AG08395 (cell line): ENCODE data around the gene CHRND.

ENCODE experiments used
- DNase-seq: peaks from one replicate; pipeline ENCODE4 v3.0.0; 2012; ENCODE audit warnings: mixed read lengths, low spot score

The CHRND gene

GRCh38 chr2:232525791-232526371 lies at the start of gene CHRND:
CHRND (plus strand) TSS chr2:232526160; CDS start chr2:232526216, 56 bp downstream.
- peak; percentile 33 for DNase-seq

- no peak for DNase-seq
Observed at GRCh38 chr2:232476791-232477190, 49.2 kb upstream of the CHRND start.

- DNase-seq = no peak
Observed at GRCh38 chr2:232477751-232478510, 48.0 kb upstream of the CHRND start.

- DNase-seq = no peak
Observed at GRCh38 chr2:232478571-232479340, 47.2 kb upstream of the CHRND start.

GRCh38 chr2:232479341-232480200 lies 46.4 kb upstream of the CHRND start:
- DNase-seq = no peak

- DNase-seq = no peak
Observed at GRCh38 chr2:232480201-232481190, 45.5 kb upstream of the CHRND start.

- DNase-seq = no peak
Observed at GRCh38 chr2:232481322-232482140, 44.4 kb upstream of the CHRND start.

- no peak for DNase-seq
Observed at GRCh38 chr2:232482301-232483238, 43.4 kb upstream of the CHRND start.

- no peak for DNase-seq
Observed at GRCh38 chr2:232483311-232483922, 42.5 kb upstream of the CHRND start.

- no peak for DNase-seq
Observed at GRCh38 chr2:232483923-232484627, 41.9 kb upstream of the CHRND start.

- DNase-seq = no peak
Observed at GRCh38 chr2:232484628-232485347, 41.2 kb upstream of the CHRND start.

- no peak for DNase-seq
Observed at GRCh38 chr2:232485348-232485756, 40.6 kb upstream of the CHRND start.

- no peak for DNase-seq
Observed at GRCh38 chr2:232485757-232486557, 40.0 kb upstream of the CHRND start.

GRCh38 chr2:232486558-232487384 lies 39.2 kb upstream of the CHRND start:
- DNase-seq = no peak
